Liver (tissue), 10 donors: ENCODE data around the gene TRIM52. TPM values are rescaled to one million over a fixed set of nuclear protein-coding genes. Genes with fewer than 3 reads are reported as not detected.

Experiments
- DNase-seq: peaks from one replicate; pipeline ENCODE4 v3.0.0-alpha.2; 2017; ENCODE audit warnings: low spot score
- H3K27ac ChIP-seq, 2 donors: one replicate each; pipeline ENCODE4 v1.7.0; 2013; ENCODE audit warnings: inconsistent platforms in 2 of 2, low read length in 2 of 2, control low read depth in 1 of 2, low read depth in 1 of 2, mild to moderate bottlenecking in 1 of 2
- H3K27me3 ChIP-seq, 4 donors: one replicate each; pipeline versions ENCODE4 v1.6.1 to v1.7.0; 2013; ENCODE audit warnings: low read length in 3 of 4, inconsistent platforms in 1 of 4, mild to moderate bottlenecking in 1 of 4, moderate library complexity in 1 of 4; ENCODE audit not compliant: control insufficient read depth in 4 of 4, insufficient read depth in 4 of 4
- H3K36me3 ChIP-seq, 4 donors: one replicate each; pipeline versions ENCODE4 v1.6.1 to v1.7.0; 2013; ENCODE audit warnings: low read length in 3 of 4, mild to moderate bottlenecking in 3 of 4, low read depth in 1 of 4, moderate library complexity in 1 of 4; ENCODE audit not compliant: control insufficient read depth in 4 of 4, insufficient read depth in 3 of 4
- H3K4me1 ChIP-seq, 4 donors: one replicate each; pipeline versions ENCODE4 v1.6.1 to v1.7.0; 2013; ENCODE audit warnings: low read length in 3 of 4, mild to moderate bottlenecking in 3 of 4, moderate library complexity in 1 of 4; ENCODE audit not compliant: control insufficient read depth in 4 of 4, insufficient read depth in 4 of 4
- H3K4me3 ChIP-seq, 3 donors: one replicate each; pipeline versions ENCODE4 v1.6.1 to v1.7.0; 2013; ENCODE audit warnings: low read length in 3 of 3, control low read depth in 1 of 3, low read depth in 1 of 3, mild to moderate bottlenecking in 1 of 3
- H3K9ac ChIP-seq, 2 donors: one replicate each; pipeline ENCODE4 v1.7.0; 2013; ENCODE audit warnings: low read length in 2 of 2, mild to moderate bottlenecking in 2 of 2, moderate library complexity in 2 of 2, control low read depth in 1 of 2, low read depth in 1 of 2
- H3K9me3 ChIP-seq, 4 donors: one replicate each; pipeline versions ENCODE4 v1.6.1 to v1.7.0; 2013; ENCODE audit warnings: low read length in 3 of 4; ENCODE audit not compliant: control insufficient read depth in 4 of 4
- HNF4G ChIP-seq: IDR thresholded peaks from 2 replicates; pipeline ENCODE4 v1.6.1; 2016; ENCODE audit warnings: antibody characterized with exemption
- NR2F2 ChIP-seq: IDR thresholded peaks from 2 replicates; pipeline ENCODE4 v1.6.1; 2016; ENCODE audit warnings: antibody characterized with exemption
- WGBS: extraction: QIAGEN DNeasy Blood & Tissue Kit; methylation state at CpG from one replicate; pipeline ENCODE4 v1.1.7; 2013; 5-methylcytosine and 5-hydroxymethylcytosine counted together
- polyA plus RNA-seq, 2 donors: library from polyadenylated mRNA; stranded (reverse) in 1 of 2; unstranded in 1 of 2; fragments of 200-250 nt in 1 of 2; fragments of >200 nt in 1 of 2; fragmentation: Nextera tagmentation in 1 of 2; extraction: Ambion mirVana in 1 of 2; gene quantifications; one replicate each; pipeline versions ENCODE4 v1.2.1 to v1.2.3, GENCODE V29; 2013 to 2015
- small RNA-seq: library from RNA; depleted of rRNA; stranded (forward); fragments of <200 nt; gene quantifications from one replicate; pipeline ENCODE3, GENCODE V24; 2014
- total RNA-seq, 2 donors: library from RNA; depleted of rRNA; stranded (reverse); fragments of >200 nt; gene quantifications; one replicate each; pipeline ENCODE4 v1.2.3, GENCODE V29; 2014
- donor health status: healthy.
- donor health status: healthy.
- donor health status: healthy.
- donor health status: healthy.
- donor health status: healthy.

The TRIM52 gene
- total and polyA plus RNA-seq, 4 donors, result 2.8 to 11.4 (median 6.3) TPM

- Histone ChIP-seq H3K4me3 (peak overlapping the region in 1 of 3 donors; percentile 25), H3K9ac (no peak overlapping the region), H3K27ac (no peak overlapping the region), H3K27me3 (no peaks in the 10 kb centered on the region), H3K9me3 (no peaks in the 10 kb centered on the region), H3K4me1 (peaks cover 12 to 37% (median 26%) of the 10 kb centered on the region in 4 donors), H3K36me3 (no peaks in the 10 kb centered on the region)
- no peak for DNase-seq
- TF ChIP-seq NR2F2 (peak; percentile 10), HNF4G (no peak)
- WGBS, result 20% methylated on average over 37 of the region's 37 CpGs
These were observed 54.9 kb downstream of the TRIM52 start for GRCh38 chr5:181205761-181206649.

Small RNA genes lying within 50 kb of the gene (small RNA-seq; reads per million reads assigned to genes)
- gene MIR4638 (not detected), gene RNU6-705P (not detected), gene SNORD95 (not detected), gene SNORD96A (not detected)

Other genes starting within 250 kb of the TRIM52 start
- gene BTNL9, start 220.9 kb downstream of the TRIM52 start, total RNA-seq, result 10 to 100 TPM in 1 of 2 donors, 1 to 10 TPM in 1; 1.4 to 12.0 TPM
- gene BTNL9, start 220.9 kb downstream of the TRIM52 start, polyA plus RNA-seq, result 1 to 10 TPM; 4.6 to 4.8 TPM
- not detected for gene OR2V1, start 130.0 kb downstream of the TRIM52 start, total RNA-seq
- not detected for gene OR2V1, start 130.0 kb downstream of the TRIM52 start, polyA plus RNA-seq
- gene OR2V2, start 113.6 kb downstream of the TRIM52 start, total RNA-seq, result not detected
- gene OR2V2, start 113.6 kb downstream of the TRIM52 start, polyA plus RNA-seq, result not detected
- under 1 TPM in 1 of 2 donors, not detected in 1; 0.50 TPM for gene TRIM7, start 55.9 kb downstream of the TRIM52 start, total RNA-seq
- under 1 TPM; 0.10 to 0.14 TPM for gene TRIM7, start 55.9 kb downstream of the TRIM52 start, polyA plus RNA-seq
- gene TRIM41, start 37.9 kb downstream of the TRIM52 start, total RNA-seq, result 10 to 100 TPM in 1 of 2 donors, 1 to 10 TPM in 1; 9.6 to 12.3 TPM
- gene TRIM41, start 37.9 kb downstream of the TRIM52 start, polyA plus RNA-seq, result 10 to 100 TPM in 1 of 2 donors, 1 to 10 TPM in 1; 2.8 to 14.1 TPM
- 1,000 to 10,000 TPM in 1 of 2 donors, 100 to 1,000 TPM in 1; 967 to 2,255 TPM for gene RACK1, start 17.2 kb downstream of the TRIM52 start, total RNA-seq
- gene RACK1, start 17.2 kb downstream of the TRIM52 start, polyA plus RNA-seq, result 100 to 1,000 TPM; 310 to 913 TPM
- 1 to 10 TPM in 1 of 2 donors, not detected in 1; 1.3 TPM for gene OR4F3, start 106.1 kb upstream of the TRIM52 start, total RNA-seq
- gene OR4F3, start 106.1 kb upstream of the TRIM52 start, polyA plus RNA-seq, result not detected